ENCODE measurements around the gene SGTA. TPM values are rescaled to one million over a fixed set of nuclear protein-coding genes. Genes with fewer than 3 reads are reported as not detected.
A peak's percentile ranks its signal among the peaks of the same experiment; 100 is the strongest.

The SGTA gene
- total and polyA plus RNA-seq, 9 of the 15 experiments (the other 6 are each of a cell fraction or from before 2014, with no cell fraction given), result 1.4 to 110 (median 49.9) TPM

DNA sequence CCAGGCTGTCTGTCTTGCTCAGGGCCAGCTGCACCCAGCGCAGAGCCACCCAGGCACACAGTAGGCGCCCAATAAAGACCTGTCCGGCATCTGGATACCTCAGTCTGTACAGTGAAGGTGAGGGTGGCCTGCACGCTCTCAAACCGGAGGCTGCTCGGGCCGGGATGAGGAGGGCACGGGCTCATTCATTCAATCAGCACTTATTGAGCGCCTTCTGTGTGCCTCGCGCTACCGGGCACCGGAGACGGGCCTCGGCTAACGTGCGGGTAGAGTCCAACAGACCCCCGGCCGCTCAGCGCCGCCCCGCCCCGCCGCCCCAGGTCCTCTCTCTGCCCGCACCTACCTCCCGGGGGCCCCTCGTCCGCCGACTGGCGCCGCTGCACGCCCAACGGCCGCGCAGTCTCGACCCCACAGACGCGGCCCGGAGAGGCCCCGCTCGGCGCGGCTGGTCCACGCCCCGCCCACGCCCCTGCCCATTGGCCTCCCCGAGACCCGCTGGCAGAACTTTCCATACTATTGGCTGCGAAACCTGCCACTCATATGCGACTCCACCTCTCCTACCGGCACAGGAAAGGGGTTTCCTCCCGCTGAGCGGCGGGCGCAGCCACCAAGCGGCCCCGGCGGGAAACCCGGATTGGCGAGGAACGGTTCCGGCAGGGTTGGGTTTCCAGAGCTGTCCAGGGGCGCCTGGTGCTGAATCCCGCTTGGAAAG is 43.3 kb downstream of the SGTA start, which contains the start of gene SLC39A3 (continued):
- TF ChIP-seq, protein P1, sequence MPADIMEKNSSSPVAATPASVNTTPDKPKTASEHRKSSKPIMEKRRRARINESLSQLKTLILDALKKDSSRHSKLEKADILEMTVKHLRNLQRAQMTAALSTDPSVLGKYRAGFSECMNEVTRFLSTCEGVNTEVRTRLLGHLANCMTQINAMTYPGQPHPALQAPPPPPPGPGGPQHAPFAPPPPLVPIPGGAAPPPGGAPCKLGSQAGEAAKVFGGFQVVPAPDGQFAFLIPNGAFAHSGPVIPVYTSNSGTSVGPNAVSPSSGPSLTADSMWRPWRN (IDR thresholded peaks at IDR 0.05; ENCODE audit: low read depth), result no peak
- peak; percentile 80 for TF ChIP-seq PHF20 (IDR thresholded peaks at IDR 0.05; ENCODE audit: partially characterized antibody)
- no peak for TF ChIP-seq ZZZ3 (IDR thresholded peaks at IDR 0.05)
- peak; percentile 97 for TF ChIP-seq PRMT5 (CRISPR knock-in tag; IDR thresholded peaks at IDR 0.05)
- TF ChIP-seq RAD21 (CRISPR knock-in tag; conservative IDR thresholded peaks at IDR 0.05 in 1 of 2, IDR thresholded peaks at IDR 0.05 in 1 of 2), result no peak
- TF ChIP-seq HDAC3 (IDR thresholded peaks at IDR 0.05; ENCODE audit: borderline replicate concordance, partially characterized antibody), result peak; percentile 21
- TF ChIP-seq ZNF311 (CRISPR knock-in tag; IDR thresholded peaks at IDR 0.05), result peak; percentile 77; the same call in 1 of the 2 replicates
- TF ChIP-seq, protein P2, sequence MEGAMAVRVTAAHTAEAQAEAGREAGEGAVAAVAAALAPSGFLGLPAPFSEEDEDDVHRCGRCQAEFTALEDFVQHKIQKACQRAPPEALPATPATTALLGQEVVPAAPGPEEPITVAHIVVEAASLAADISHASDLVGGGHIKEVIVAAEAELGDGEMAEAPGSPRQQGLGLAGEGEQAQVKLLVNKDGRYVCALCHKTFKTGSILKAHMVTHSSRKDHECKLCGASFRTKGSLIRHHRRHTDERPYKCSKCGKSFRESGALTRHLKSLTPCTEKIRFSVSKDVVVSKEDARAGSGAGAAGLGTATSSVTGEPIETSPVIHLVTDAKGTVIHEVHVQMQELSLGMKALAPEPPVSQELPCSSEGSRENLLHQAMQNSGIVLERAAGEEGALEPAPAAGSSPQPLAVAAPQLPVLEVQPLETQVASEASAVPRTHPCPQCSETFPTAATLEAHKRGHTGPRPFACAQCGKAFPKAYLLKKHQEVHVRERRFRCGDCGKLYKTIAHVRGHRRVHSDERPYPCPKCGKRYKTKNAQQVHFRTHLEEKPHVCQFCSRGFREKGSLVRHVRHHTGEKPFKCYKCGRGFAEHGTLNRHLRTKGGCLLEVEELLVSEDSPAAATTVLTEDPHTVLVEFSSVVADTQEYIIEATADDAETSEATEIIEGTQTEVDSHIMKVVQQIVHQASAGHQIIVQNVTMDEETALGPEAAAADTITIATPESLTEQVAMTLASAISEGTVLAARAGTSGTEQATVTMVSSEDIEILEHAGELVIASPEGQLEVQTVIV (CRISPR knock-in tag; IDR thresholded peaks at IDR 0.05; ENCODE audit: borderline replicate concordance), result no peak
- TF ChIP-seq, protein P3, sequence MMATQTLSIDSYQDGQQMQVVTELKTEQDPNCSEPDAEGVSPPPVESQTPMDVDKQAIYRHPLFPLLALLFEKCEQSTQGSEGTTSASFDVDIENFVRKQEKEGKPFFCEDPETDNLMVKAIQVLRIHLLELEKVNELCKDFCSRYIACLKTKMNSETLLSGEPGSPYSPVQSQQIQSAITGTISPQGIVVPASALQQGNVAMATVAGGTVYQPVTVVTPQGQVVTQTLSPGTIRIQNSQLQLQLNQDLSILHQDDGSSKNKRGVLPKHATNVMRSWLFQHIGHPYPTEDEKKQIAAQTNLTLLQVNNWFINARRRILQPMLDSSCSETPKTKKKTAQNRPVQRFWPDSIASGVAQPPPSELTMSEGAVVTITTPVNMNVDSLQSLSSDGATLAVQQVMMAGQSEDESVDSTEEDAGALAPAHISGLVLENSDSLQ (IDR thresholded peaks at IDR 0.05), result peak; percentile 99
- TF ChIP-seq, protein P4, sequence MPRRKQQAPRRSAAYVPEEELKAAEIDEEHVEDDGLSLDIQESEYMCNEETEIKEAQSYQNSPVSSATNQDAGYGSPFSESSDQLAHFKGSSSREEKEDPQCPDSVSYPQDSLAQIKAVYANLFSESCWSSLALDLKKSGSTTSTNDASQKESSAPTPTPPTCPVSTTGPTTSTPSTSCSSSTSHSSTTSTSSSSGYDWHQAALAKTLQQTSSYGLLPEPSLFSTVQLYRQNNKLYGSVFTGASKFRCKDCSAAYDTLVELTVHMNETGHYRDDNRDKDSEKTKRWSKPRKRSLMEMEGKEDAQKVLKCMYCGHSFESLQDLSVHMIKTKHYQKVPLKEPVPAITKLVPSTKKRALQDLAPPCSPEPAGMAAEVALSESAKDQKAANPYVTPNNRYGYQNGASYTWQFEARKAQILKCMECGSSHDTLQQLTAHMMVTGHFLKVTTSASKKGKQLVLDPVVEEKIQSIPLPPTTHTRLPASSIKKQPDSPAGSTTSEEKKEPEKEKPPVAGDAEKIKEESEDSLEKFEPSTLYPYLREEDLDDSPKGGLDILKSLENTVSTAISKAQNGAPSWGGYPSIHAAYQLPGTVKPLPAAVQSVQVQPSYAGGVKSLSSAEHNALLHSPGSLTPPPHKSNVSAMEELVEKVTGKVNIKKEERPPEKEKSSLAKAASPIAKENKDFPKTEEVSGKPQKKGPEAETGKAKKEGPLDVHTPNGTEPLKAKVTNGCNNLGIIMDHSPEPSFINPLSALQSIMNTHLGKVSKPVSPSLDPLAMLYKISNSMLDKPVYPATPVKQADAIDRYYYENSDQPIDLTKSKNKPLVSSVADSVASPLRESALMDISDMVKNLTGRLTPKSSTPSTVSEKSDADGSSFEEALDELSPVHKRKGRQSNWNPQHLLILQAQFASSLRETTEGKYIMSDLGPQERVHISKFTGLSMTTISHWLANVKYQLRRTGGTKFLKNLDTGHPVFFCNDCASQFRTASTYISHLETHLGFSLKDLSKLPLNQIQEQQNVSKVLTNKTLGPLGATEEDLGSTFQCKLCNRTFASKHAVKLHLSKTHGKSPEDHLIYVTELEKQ (CRISPR knock-in tag; IDR thresholded peaks at IDR 0.05), result 0 out of 2 replicates have a peak, but pooled peaks have one; percentile 73
- TF ChIP-seq, protein P5, sequence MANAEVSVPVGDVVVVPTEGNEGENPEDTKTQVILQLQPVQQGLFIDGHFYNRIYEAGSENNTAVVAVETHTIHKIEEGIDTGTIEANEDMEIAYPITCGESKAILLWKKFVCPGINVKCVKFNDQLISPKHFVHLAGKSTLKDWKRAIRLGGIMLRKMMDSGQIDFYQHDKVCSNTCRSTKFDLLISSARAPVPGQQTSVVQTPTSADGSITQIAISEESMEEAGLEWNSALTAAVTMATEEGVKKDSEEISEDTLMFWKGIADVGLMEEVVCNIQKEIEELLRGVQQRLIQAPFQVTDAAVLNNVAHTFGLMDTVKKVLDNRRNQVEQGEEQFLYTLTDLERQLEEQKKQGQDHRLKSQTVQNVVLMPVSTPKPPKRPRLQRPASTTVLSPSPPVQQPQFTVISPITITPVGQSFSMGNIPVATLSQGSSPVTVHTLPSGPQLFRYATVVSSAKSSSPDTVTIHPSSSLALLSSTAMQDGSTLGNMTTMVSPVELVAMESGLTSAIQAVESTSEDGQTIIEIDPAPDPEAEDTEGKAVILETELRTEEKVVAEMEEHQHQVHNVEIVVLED (CRISPR knock-in tag; IDR thresholded peaks at IDR 0.05), result peak; percentile 72
- TF ChIP-seq MTF1 (CRISPR knock-in tag; IDR thresholded peaks at IDR 0.05; ENCODE audit: borderline replicate concordance), result peak; percentile 78; the same call in 1 of the 2 replicates
- peak; percentile 95 for TF ChIP-seq SMAD4 (CRISPR knock-in tag; conservative IDR thresholded peaks at IDR 0.05)
- peak; percentile 93 for TF ChIP-seq ZNF668 (CRISPR knock-in tag; IDR thresholded peaks at IDR 0.05)
- no peak for TF ChIP-seq RAD51 (IDR thresholded peaks at IDR 0.05; ENCODE audit: borderline replicate concordance, low read depth)
- 0 out of 2 replicates have a peak, but pooled peaks have one; percentile 4 for TF ChIP-seq MAFK (IDR thresholded peaks at IDR 0.05; ENCODE audit: low read length)
- peak; percentile 48; the same call in 1 of the 2 replicates for TF ChIP-seq NR2C1 (IDR thresholded peaks at IDR 0.05)
- peak; percentile 88 for TF ChIP-seq NR2C1 (tag; IDR thresholded peaks at IDR 0.05)

Measured in K562 (cell line).